MM.1S (cell line): ENCODE results near the gene KLHL15.

Experiments
- CTCF ChIP-seq: fragments of 300-600 bp; sonication (generic); IDR thresholded peaks from 2 replicates; pipeline ENCODE4 v1.5.1; 2016; ENCODE audit warnings: antibody characterized with exemption, low read length, mixed read lengths
- EZH2 ChIP-seq: fragments of 300-600 bp; sonication (generic); optimal IDR thresholded peaks from 2 replicates; pipeline ENCODE3; 2017; ENCODE audit warnings: low read depth, mild to moderate bottlenecking, antibody characterized with exemption, low read length, mixed read lengths
- EZH2phosphoT487 ChIP-seq: fragments of 300-600 bp; sonication (generic); IDR thresholded peaks from 2 replicates; pipeline ENCODE4 v1.6.1; 2018; ENCODE audit warnings: antibody characterized with exemption, low read length

- TF ChIP-seq CTCF (no peak), EZH2 (no peak), EZH2phosphoT487 (no peak)
These were observed 22.0 kb downstream of the KLHL15 start for GRCh38 chrX:24005028-24005427.
